Renal cortical epithelial cell (primary cell): ENCODE results near the gene HOXD11. TPM values are rescaled to one million over a fixed set of nuclear protein-coding genes. Genes with fewer than 3 reads are reported as not detected.

Experiments
- DNase-seq: peaks from one replicate; pipeline ENCODE4 v3.0.0-alpha.2; 2011; ENCODE audit warnings: low read depth
- total RNA-seq: library from RNA; depleted of rRNA; stranded (reverse); fragments of >200 nt; gene quantifications from 2 replicates; pipeline ENCODE4 v1.2.3, GENCODE V29; 2014

HOXD11 gene
- total RNA-seq, 1 donor from 2014 or later, result 10.5 TPM

GRCh38 chr2:176093145-176093897 lies 13.8 kb upstream of the HOXD11 start:
- no peak for DNase-seq

GRCh38 chr2:176093898-176094249 lies 13.2 kb upstream of the HOXD11 start:
- DNase-seq, result no peak

- DNase-seq, result no peak
These were observed 12.7 kb upstream of the HOXD11 start for GRCh38 chr2:176094349-176094748.

GRCh38 chr2:176095421-176095820 lies 11.7 kb upstream of the HOXD11 start:
- DNase-seq, result no peak

- no peak for DNase-seq
These were observed 10.7 kb upstream of the HOXD11 start for GRCh38 chr2:176096243-176096985.

- no peak for DNase-seq
These were observed 9.9 kb upstream of the HOXD11 start for GRCh38 chr2:176096986-176097819.

- no peak for DNase-seq
These were observed 9.2 kb upstream of the HOXD11 start for GRCh38 chr2:176097820-176098365.

- DNase-seq, result no peak
These were observed 8.5 kb upstream of the HOXD11 start for GRCh38 chr2:176098366-176099158.

GRCh38 chr2:176099159-176099727 lies 7.8 kb upstream of the HOXD11 start:
- DNase-seq, result no peak

- DNase-seq, result no peak
These were observed 7.1 kb upstream of the HOXD11 start, which contains the start of gene HOXD12 for GRCh38 chr2:176099728-176100546. TSS of gene HOXD12 (plus strand) at chr2:176099795. CDS start at chr2:176099802, 7 bp downstream.

GRCh38 chr2:176100547-176101140 lies 6.4 kb upstream of the HOXD11 start:
- no peak for DNase-seq

GRCh38 chr2:176101216-176101830 lies 5.8 kb upstream of the HOXD11 start:
- DNase-seq, result no peak

GRCh38 chr2:176101842-176102241 lies 5.2 kb upstream of the HOXD11 start:
- DNase-seq, result no peak

GRCh38 chr2:176102309-176102866 lies 4.7 kb upstream of the HOXD11 start:
- no peak for DNase-seq

GRCh38 chr2:176103194-176103593 lies 3.9 kb upstream of the HOXD11 start:
- no peak for DNase-seq

GRCh38 chr2:176103742-176104315 lies 3.3 kb upstream of the HOXD11 start:
- DNase-seq, result no peak

- DNase-seq, result peak; percentile 75
These were observed 2.6 kb upstream of the HOXD11 start for GRCh38 chr2:176104316-176105077.
